GM18867 (cell line): ENCODE measurements around the gene KY.

Experiments used
- ATAC-seq: cut with Tn5 transposase; IDR thresholded peaks from one replicate; pipeline ENCODE4 v1.9.1; 2021; ENCODE audit warnings: mild to moderate bottlenecking, moderate library complexity; ENCODE audit not compliant: unreplicated experiment

KY gene

GRCh38 chr3:134650431-134651346 is at the start of gene KY:
Gene KY, minus strand, starts transcription at chr3:134651022. Its CDS starts 62 bp downstream, at chr3:134650960.
- no peak for ATAC-seq

GRCh38 chr3:134699721-134700120 is 48.9 kb upstream of the KY start:
- ATAC-seq, result no peak

- no peak for ATAC-seq
Measured at GRCh38 chr3:134699141-134699711, 48.4 kb upstream of the KY start.

GRCh38 chr3:134697830-134698689 is 47.2 kb upstream of the KY start:
- no peak for ATAC-seq

- ATAC-seq, result no peak
Measured at GRCh38 chr3:134696155-134696554, 45.3 kb upstream of the KY start.

GRCh38 chr3:134694946-134695543 is 44.2 kb upstream of the KY start:
- ATAC-seq, result no peak

GRCh38 chr3:134694466-134694865 is 43.6 kb upstream of the KY start:
- no peak for ATAC-seq

- no peak for ATAC-seq
Measured at GRCh38 chr3:134693804-134694203, 43.0 kb upstream of the KY start.

- no peak for ATAC-seq
Measured at GRCh38 chr3:134693226-134693625, 42.4 kb upstream of the KY start.

- ATAC-seq, result no peak
Measured at GRCh38 chr3:134690226-134690625, 39.4 kb upstream of the KY start.

GRCh38 chr3:134687642-134688041 is 36.8 kb upstream of the KY start:
- ATAC-seq, result no peak

- no peak for ATAC-seq
Measured at GRCh38 chr3:134685929-134686802, 35.3 kb upstream of the KY start.

GRCh38 chr3:134682196-134682880 is 31.5 kb upstream of the KY start:
- no peak for ATAC-seq

- ATAC-seq, result no peak
Measured at GRCh38 chr3:134681522-134681900, 30.7 kb upstream of the KY start.

GRCh38 chr3:134680796-134681521 is 30.1 kb upstream of the KY start:
- no peak for ATAC-seq

GRCh38 chr3:134677987-134678308 is 27.1 kb upstream of the KY start:
- no peak for ATAC-seq

GRCh38 chr3:134677196-134677986 is 26.6 kb upstream of the KY start:
- peak; percentile 66 for ATAC-seq

GRCh38 chr3:134675726-134676256 is 25.0 kb upstream of the KY start:
- ATAC-seq, result no peak
